Measurements from ENCODE around the gene PUDP. TPM values are rescaled to one million over a fixed set of nuclear protein-coding genes. Genes with fewer than 3 reads are reported as not detected.
A peak's percentile ranks its signal among the peaks of the same experiment; 100 is the strongest.

The PUDP gene
- total and polyA plus RNA-seq, 10 donors = 9.2 to 27.2 (median 21.1) TPM

DNA sequence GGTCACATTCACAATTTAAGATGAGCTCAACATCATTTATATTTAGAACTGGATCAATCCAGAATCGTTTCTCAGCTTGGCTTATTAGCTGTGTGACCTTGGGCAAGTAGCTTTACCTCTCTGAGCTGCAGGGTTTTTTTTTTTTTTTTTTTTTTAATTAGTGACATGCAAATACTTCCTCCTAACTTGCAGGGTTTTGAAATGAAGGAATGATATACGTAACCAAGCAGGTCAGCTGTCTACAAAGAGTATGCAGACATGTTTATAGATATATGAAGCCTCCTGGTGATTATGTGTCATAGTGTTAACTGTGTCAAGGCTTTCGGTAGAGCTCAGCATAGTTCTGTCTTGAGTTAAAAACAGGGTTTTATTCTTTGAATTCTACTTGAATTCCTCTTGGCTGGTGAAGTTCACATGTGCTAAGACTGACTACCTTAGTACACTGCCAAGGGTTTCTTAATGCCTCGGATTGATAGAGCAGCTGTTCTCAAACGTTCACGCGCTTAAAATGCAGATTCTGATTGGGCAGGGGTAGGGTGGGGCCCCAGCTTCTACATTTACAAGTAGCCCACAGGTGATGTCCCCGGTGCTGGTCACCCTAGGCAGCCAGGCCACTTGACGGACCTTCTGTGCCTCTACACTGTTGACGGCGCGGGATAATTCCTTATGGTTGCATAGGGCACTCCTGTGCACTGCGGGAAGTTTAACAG is 1.1 kb downstream of the PUDP start:
- peaks cover 0 to 2% (median 0%) of the 10 kb centered on the region in 6 donors for H3K36me3 ChIP-seq
- peak overlapping the region; percentile 64 to 97 (median 84) for H3K4me3 ChIP-seq
- no peak for DNase-seq
- H3K9me3 ChIP-seq = no peaks in the 10 kb centered on the region
- TF ChIP-seq POLR2AphosphoS5 (IDR thresholded peaks at IDR 0.05) = no peak
- TF ChIP-seq POLR2A (IDR thresholded peaks at IDR 0.05) = no peak
- TF ChIP-seq, protein P1, sequence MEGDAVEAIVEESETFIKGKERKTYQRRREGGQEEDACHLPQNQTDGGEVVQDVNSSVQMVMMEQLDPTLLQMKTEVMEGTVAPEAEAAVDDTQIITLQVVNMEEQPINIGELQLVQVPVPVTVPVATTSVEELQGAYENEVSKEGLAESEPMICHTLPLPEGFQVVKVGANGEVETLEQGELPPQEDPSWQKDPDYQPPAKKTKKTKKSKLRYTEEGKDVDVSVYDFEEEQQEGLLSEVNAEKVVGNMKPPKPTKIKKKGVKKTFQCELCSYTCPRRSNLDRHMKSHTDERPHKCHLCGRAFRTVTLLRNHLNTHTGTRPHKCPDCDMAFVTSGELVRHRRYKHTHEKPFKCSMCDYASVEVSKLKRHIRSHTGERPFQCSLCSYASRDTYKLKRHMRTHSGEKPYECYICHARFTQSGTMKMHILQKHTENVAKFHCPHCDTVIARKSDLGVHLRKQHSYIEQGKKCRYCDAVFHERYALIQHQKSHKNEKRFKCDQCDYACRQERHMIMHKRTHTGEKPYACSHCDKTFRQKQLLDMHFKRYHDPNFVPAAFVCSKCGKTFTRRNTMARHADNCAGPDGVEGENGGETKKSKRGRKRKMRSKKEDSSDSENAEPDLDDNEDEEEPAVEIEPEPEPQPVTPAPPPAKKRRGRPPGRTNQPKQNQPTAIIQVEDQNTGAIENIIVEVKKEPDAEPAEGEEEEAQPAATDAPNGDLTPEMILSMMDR (IDR thresholded peaks at IDR 0.05 in 8 of 11, conservative IDR thresholded peaks at IDR 0.05 in 3 of 11) = no peak
- H3K4me1 ChIP-seq = peaks cover 0 to 32% (median 24%) of the 10 kb centered on the region in 6 donors
- intact Hi-C loops (cut with DNase I; ENCODE audit: low total_unique reads) = no loop called here
- H3K27me3 ChIP-seq (replicated peaks in 1 of 7) = no peaks in the 10 kb centered on the region
- H3K27ac ChIP-seq = peak overlapping the region; percentile 81 to 97 (median 91)
- WGBS, 5 donors = 22 to 39% (median 25%) methylated on average over 8 to 13 of the region's 13 CpGs

DNA sequence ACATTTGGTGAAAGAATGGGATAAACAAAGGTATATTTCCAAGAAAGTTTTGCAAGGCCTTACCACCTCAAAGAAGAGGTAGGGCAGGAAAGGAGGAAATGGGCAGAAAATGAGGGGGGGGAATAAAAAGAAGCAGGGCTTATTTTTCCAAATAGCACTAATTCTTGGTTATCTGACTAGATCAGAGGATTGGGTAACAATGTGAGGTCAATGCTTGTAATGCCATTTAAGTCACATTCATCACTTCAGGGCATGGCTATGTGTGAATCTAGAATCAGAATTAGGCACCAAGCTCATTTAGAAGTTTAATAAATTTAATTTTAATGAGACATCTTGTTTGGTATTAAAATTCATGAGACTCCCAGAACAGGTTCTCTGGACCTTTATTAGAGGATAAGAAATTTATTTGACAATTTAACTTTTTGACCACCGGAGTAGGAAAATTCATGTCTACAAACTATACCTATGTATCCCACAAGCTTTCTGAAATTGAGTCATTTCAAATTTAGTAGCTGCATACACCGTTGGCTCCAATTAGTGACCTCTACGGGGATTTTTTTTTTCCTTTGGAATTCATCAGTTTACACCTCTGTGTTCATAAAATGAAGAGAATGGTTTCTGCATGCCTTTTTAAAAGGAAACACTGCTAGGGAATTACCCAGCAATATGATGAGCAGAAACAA is 1.8 kb downstream of the PUDP start:
- no peak for TF ChIP-seq POLR2A (IDR thresholded peaks at IDR 0.05)
- TF ChIP-seq, protein P1 (IDR thresholded peaks at IDR 0.05 in 8 of 11, conservative IDR thresholded peaks at IDR 0.05 in 3 of 11) = no peak
- no peak for TF ChIP-seq POLR2AphosphoS5 (IDR thresholded peaks at IDR 0.05)
- Histone ChIP-seq H3K9me3 (no peaks in the 10 kb centered on the region), H3K27ac (peak overlapping the region in 3 of 8 donors; percentile 3 to 7 (median 7)), H3K36me3 (peaks cover 0 to 5% (median 0%) of the 10 kb centered on the region in 6 donors), H3K4me3 (no peak overlapping the region), H3K27me3 (replicated peaks in 1 of 7) (no peaks in the 10 kb centered on the region), H3K4me1 (peaks cover 0 to 32% (median 24%) of the 10 kb centered on the region in 6 donors)
- WGBS, 5 donors = 72 to 86% (median 76%) methylated on average over 3 of the region's 3 CpGs
- intact Hi-C loops (cut with DNase I; ENCODE audit: low total_unique reads) = no loop called here
- no peak for DNase-seq

DNA sequence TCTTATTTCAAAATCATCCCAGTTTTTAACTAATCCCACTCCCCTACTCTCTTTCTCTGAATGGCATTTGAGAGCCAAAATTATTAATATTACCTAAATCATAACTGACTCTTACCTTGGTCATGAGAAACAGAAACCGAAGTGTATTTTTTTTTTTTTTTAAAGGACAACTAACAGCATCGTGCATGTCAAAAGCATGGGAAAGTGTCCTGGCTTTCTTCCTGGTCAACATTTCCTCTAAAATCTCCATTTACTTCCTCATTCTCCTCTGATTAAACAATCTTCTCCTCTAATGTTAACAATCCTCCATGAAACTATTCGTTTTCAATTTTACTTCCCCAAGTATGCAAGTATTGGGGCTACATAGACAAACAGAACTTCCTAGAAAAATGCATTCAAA is 2.5 kb downstream of the PUDP start:
- H3K27ac ChIP-seq = peak overlapping the region in 3 of 8 donors; percentile 3 to 7 (median 7)

DNA sequence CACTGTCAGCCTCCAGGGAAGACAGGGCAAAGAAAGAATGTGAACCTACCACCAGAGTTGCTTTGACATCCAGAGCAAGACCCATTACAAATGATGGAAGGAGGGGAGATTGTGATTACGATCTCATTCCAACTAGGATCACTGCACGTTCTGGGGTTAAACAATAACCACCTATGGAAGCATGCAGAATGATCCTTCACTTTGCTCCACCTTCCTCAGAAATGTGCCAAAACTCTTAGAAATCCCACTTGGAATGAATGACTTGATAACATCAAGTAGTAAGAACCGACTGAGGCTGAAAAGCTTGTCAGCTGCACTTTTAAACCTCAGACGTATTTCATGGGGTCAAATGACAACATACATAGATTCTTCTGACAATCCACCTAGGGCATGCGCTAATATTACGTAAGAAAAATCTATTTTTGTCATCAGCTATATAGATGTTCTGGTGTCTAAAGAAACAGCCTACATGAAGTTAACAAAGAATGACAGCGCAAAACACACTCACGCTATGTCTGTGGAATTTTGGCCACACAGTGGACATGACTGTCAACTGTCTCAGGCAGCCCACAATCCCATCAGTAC is 3.9 kb downstream of the PUDP start:
- Histone ChIP-seq H3K9me3 (no peaks in the 10 kb centered on the region), H3K36me3 (peaks cover 0 to 12% (median 0%) of the 10 kb centered on the region in 6 donors), H3K27me3 (replicated peaks in 1 of 7) (no peaks in the 10 kb centered on the region), H3K4me1 (peaks cover 0 to 31% (median 24%) of the 10 kb centered on the region in 6 donors), H3K27ac (no peak overlapping the region), H3K4me3 (no peak overlapping the region)
- TF ChIP-seq POLR2A (IDR thresholded peaks at IDR 0.05) (no peak), POLR2AphosphoS5 (IDR thresholded peaks at IDR 0.05) (no peak)
- TF ChIP-seq, protein P1 (IDR thresholded peaks at IDR 0.05 in 8 of 11, conservative IDR thresholded peaks at IDR 0.05 in 3 of 11) = no peak
- intact Hi-C loops (cut with DNase I; ENCODE audit: low total_unique reads) = no loop called here
- 86 to 94% (median 87%) methylated on average over 8 of the region's 8 CpGs for WGBS, 5 donors
- DNase-seq = no peak

More for the DNA sequence above, 2.5 kb downstream of the PUDP start:
- intact Hi-C loops (cut with DNase I; ENCODE audit: low total_unique reads) = no loop called here
- DNase-seq = no peak
- Histone ChIP-seq H3K36me3 (peaks cover 0 to 5% (median 0%) of the 10 kb centered on the region in 6 donors), H3K9me3 (no peaks in the 10 kb centered on the region), H3K4me1 (peaks cover 0 to 32% (median 24%) of the 10 kb centered on the region in 6 donors), H3K27me3 (replicated peaks in 1 of 7) (no peaks in the 10 kb centered on the region), H3K4me3 (no peak overlapping the region)
- TF ChIP-seq POLR2AphosphoS5 (IDR thresholded peaks at IDR 0.05) = no peak
- WGBS, 5 donors = 28 to 56% (median 43%) methylated on average over 3 of the region's 3 CpGs

Measured in spleen (tissue), 11 donors.